HepG2 (cell line): Measurements from ENCODE around the gene KCNT1. TPM values are rescaled to one million over a fixed set of nuclear protein-coding genes. Genes with fewer than 3 reads are reported as not detected.

Experiments
- ATAC-seq: fragments of 200-7000 bp; cut with Tn5 transposase; 3 replicates; pipeline ENCODE4 v1.9.1; 2020; ENCODE audit warnings: mild to moderate bottlenecking, moderate library complexity
- BruUV-seq: library from RNA; stranded (reverse); fragments of 400-500 nt; replicated peaks from 2 replicates; lab custom pipeline; 2021; lab: Mats Ljungman, UMichigan
- CTCF ChIA-PET: fragments of 300-600 bp; formaldehyde crosslinking; extraction: SDS; loops from one replicate; lab custom pipeline; 2021; ENCODE audit warnings: low total read pairs, inconsistent platforms, low intra/inter-chr PET ratio; lab: Yijun Ruan, JAX
- POLR2A ChIA-PET: fragments of 350-600 bp; sonication (Branson Sonifier 250); formaldehyde crosslinking; loops from one replicate; lab custom pipeline; 2020; ENCODE audit warnings: antibody characterized with exemption, inconsistent platforms; lab: Yijun Ruan, JAX
- DNase-seq: peaks from one replicate; pipeline ENCODE4 v3.0.0-alpha.2; 2015; ENCODE audit warnings: low spot score
- FAIRE-seq: peaks from 3 replicates; lab custom pipeline; 2011; peaks lifted over from hg19 to GRCh38; lab: Jason Lieb, UNC
- H2AFZ ChIP-seq: one replicate; pipeline ENCODE4 v1.6.1; 2011; ENCODE audit warnings: low read length, inconsistent platforms
- H3K27ac ChIP-seq: fragments of 300-600 bp; 3 replicates; pipeline ENCODE4 v1.8.0; 2011; ENCODE audit warnings: mixed run types, mild to moderate bottlenecking, mixed read lengths, low read length, inconsistent platforms; ENCODE audit not compliant: insufficient read depth; ENCODE audit errors: extremely low read length
- H3K27me3 ChIP-seq, 2 experiments: fragments of 200-600 bp in 1 of 2; 2 replicates in 1 of 2; 3 replicates in 1 of 2; pipeline versions ENCODE4 v1.6.0 to v1.8.0; 2011; ENCODE audit warnings: low read length in 2 of 2, mild to moderate bottlenecking in 2 of 2, moderate library complexity in 2 of 2, inconsistent platforms in 1 of 2; ENCODE audit not compliant: insufficient read depth in 2 of 2, control insufficient read depth in 1 of 2
- H3K36me3 ChIP-seq, 2 experiments: fragments of 200-600 bp in 1 of 2; replicated peaks in 1 of 2; 2 replicates in 1 of 2; 3 replicates in 1 of 2; pipeline versions ENCODE4 v1.5.1 to v1.8.0; 2011; ENCODE audit warnings: low read length in 2 of 2, inconsistent platforms in 1 of 2; ENCODE audit not compliant: insufficient read depth in 2 of 2, control insufficient read depth in 1 of 2
- H3K4me1 ChIP-seq: 2 replicates; pipeline ENCODE4 v1.5.1; 2012; ENCODE audit warnings: low read length, inconsistent platforms; ENCODE audit not compliant: insufficient read depth
- H3K4me2 ChIP-seq: 2 replicates; pipeline ENCODE4 v1.6.0; 2011; ENCODE audit warnings: low read depth, low read length, inconsistent platforms
- H3K4me3 ChIP-seq, 3 experiments: fragments of 200-600 bp in 1 of 3; sonication (generic), shearing (Covaris generic) in 1 of 3; replicated peaks in 1 of 3; 2 replicates each; pipeline ENCODE4 v1.5.1; 2011 to 2016; ENCODE audit warnings: low read length in 3 of 3, inconsistent platforms in 2 of 3, low read depth in 2 of 3, mild to moderate bottlenecking in 2 of 3, control low read depth in 1 of 3, mixed read lengths in 1 of 3; ENCODE audit not compliant: insufficient read depth in 1 of 3
- H3K79me2 ChIP-seq: one replicate; pipeline ENCODE4 v1.6.1; 2011; ENCODE audit warnings: low read length, inconsistent platforms; ENCODE audit not compliant: insufficient read depth
- H3K9ac ChIP-seq: 2 replicates; pipeline ENCODE4 v1.6.0; 2011; ENCODE audit warnings: mild to moderate bottlenecking, low read depth, low read length, inconsistent platforms; ENCODE audit not compliant: insufficient read depth
- H3K9me3 ChIP-seq: 2 replicates; pipeline ENCODE4 v1.5.1; 2012; ENCODE audit warnings: mild to moderate bottlenecking, low read length
- H4K20me1 ChIP-seq: 2 replicates; pipeline ENCODE4 v1.6.0; 2011; ENCODE audit warnings: inconsistent platforms, mild to moderate bottlenecking, low read length, moderate library complexity; ENCODE audit not compliant: insufficient read depth
- CTCF ChIP-seq: sonication (generic); formaldehyde crosslinking; IDR thresholded peaks from 2 replicates; pipeline ENCODE4 v1.5.0; 2020; ENCODE audit warnings: mild to moderate bottlenecking, missing genetic modification reagents, moderate library complexity
- ELF1 ChIP-seq: sonication (generic); formaldehyde crosslinking; IDR thresholded peaks from 2 replicates; pipeline ENCODE4 v1.4.0; 2020; ENCODE audit warnings: missing genetic modification reagents
- ETV5 ChIP-seq: IDR thresholded peaks from 2 replicates; pipeline ENCODE4 v1.6.1; 2018; ENCODE audit warnings: missing biosample characterization, missing genetic modification reagents, inconsistent platforms, borderline replicate concordance
- EZH2 ChIP-seq: conservative IDR thresholded peaks from 2 replicates; pipeline ENCODE4 v1.6.1; 2012; ENCODE audit warnings: mild to moderate bottlenecking, low read depth, low read length, moderate library complexity
- FOSL2 ChIP-seq: sonication (generic); formaldehyde crosslinking; IDR thresholded peaks from 2 replicates; pipeline ENCODE4 v1.4.0; 2020; ENCODE audit warnings: missing genetic modification reagents
- GABPB1 ChIP-seq: IDR thresholded peaks from 2 replicates; pipeline ENCODE4 v1.6.1; 2016; ENCODE audit warnings: mild to moderate bottlenecking, missing genetic modification reagents, moderate library complexity, missing compliant biosample characterization
- MAX ChIP-seq: IDR thresholded peaks from 2 replicates; pipeline ENCODE4 v1.6.1; 2012; ENCODE audit warnings: inconsistent platforms
- NFE2 ChIP-seq: sonication (generic); formaldehyde crosslinking; IDR thresholded peaks from 2 replicates; pipeline ENCODE4 v1.4.0; 2020; ENCODE audit warnings: missing genetic modification reagents
- SALL1 ChIP-seq: sonication (generic); formaldehyde crosslinking; IDR thresholded peaks from 2 replicates; pipeline ENCODE4 v1.8.0; 2022; ENCODE audit warnings: mild to moderate bottlenecking, missing genetic modification reagents
- ZNF136 ChIP-seq: sonication (generic); formaldehyde crosslinking; IDR thresholded peaks from 2 replicates; pipeline ENCODE4 v1.8.1; 2022; ENCODE audit warnings: low read depth, mild to moderate bottlenecking, moderate library complexity, missing genetic modification reagents
- ZNF333 ChIP-seq: sonication (generic); formaldehyde crosslinking; IDR thresholded peaks from 2 replicates; pipeline ENCODE4 v1.4.0; 2020; ENCODE audit warnings: mild to moderate bottlenecking, missing genetic modification reagents, borderline replicate concordance
- ZNF337 ChIP-seq: sonication (generic); formaldehyde crosslinking; IDR thresholded peaks from 2 replicates; pipeline ENCODE4 v1.5.1; 2020; ENCODE audit warnings: missing genetic modification reagents, low read depth, mild to moderate bottlenecking, borderline replicate concordance
- ZNF598 ChIP-seq: sonication (generic); formaldehyde crosslinking; IDR thresholded peaks from 2 replicates; pipeline ENCODE4 v1.5.1; 2020; ENCODE audit warnings: mild to moderate bottlenecking, missing genetic modification reagents, borderline replicate concordance
- ZNF687 ChIP-seq: sonication (generic); formaldehyde crosslinking; IDR thresholded peaks from 2 replicates; pipeline ENCODE4 v1.5.1; 2020; ENCODE audit warnings: mild to moderate bottlenecking, missing genetic modification reagents, moderate library complexity
- ZNF788 ChIP-seq: sonication (generic); formaldehyde crosslinking; IDR thresholded peaks from 2 replicates; pipeline ENCODE4 v1.5.0; 2020; ENCODE audit warnings: mild to moderate bottlenecking, missing genetic modification reagents, borderline replicate concordance
- WGBS: methylation state at CpG from one replicate; pipeline ENCODE4 v1.1.6; 2017; ENCODE audit warnings: low lambda C conversion rate; 5-methylcytosine and 5-hydroxymethylcytosine counted together
- in situ Hi-C: cut with HindIII; loops from 2 replicates; pipeline ENCODE4 v1.10.0; 2017; ENCODE audit warnings: low pct_unique_long_range_greater_than_20kb; ENCODE audit not compliant: extremely low pct_ligation_motif_present
- intact Hi-C: fragments of 100-400 bp; cut with micrococcal nuclease; formaldehyde crosslinking; loops from one replicate; pipeline ENCODE4 v1.10.0; 2022; ENCODE audit not compliant: unreplicated experiment
- polyA plus RNA-seq, 8 experiments: library from polyadenylated mRNA; depleted of rRNA in 3 of 8; stranded (reverse) in 7 of 8; unstranded in 1 of 8; fragments of >200 nt; fragmentation: Illumina TruSeq in 4 of 8; extraction: Trizol in 4 of 8; gene quantifications; 2 replicates each; pipeline versions ENCODE4 v1.2.1 to v1.2.3, GENCODE V29; 2011 to 2016; ENCODE audit warnings: low read depth in 4 of 8, missing spikeins in 1 of 8, mixed read lengths in 1 of 8; ENCODE audit not compliant: insufficient read depth in 1 of 8
- total RNA-seq, 5 experiments: library from RNA; depleted of rRNA; stranded (reverse); fragments of >200 nt; fragmentation: Illumina TruSeq; extraction: Trizol; gene quantifications; 2 replicates each; pipeline ENCODE4 v1.2.3, GENCODE V29; 2016; ENCODE audit warnings: low read depth in 1 of 5

KCNT1 gene
- total and polyA plus RNA-seq, 2 of the 13 experiments (the other 11 are each of a cell fraction or from before 2014, with no cell fraction given), result not detected

GRCh38 chr9:135718616-135719015 is 16.6 kb downstream of the KCNT1 start:
- H3K79me2 ChIP-seq, result no peaks in the 10 kb centered on the region
- no TSS peak for BruUV-seq
- ATAC-seq (peak; percentile 78), DNase-seq (peak; percentile 40), FAIRE-seq (no peak)
- no peaks in the 10 kb centered on the region for H3K9me3 ChIP-seq
- H3K4me2 ChIP-seq, result peak overlapping the region; percentile 7; the same call in 1 of the 2 replicates
- H3K27me3 ChIP-seq, result peaks cover 26 to 84% of the 10 kb centered on the region in 2 experiments; a peak in 4 of 5 replicates
- H4K20me1 ChIP-seq, result peaks cover 10% of the 10 kb centered on the region; the same call in 1 of the 2 replicates
- no peaks in the 10 kb centered on the region for H3K36me3 ChIP-seq
- intact Hi-C loops (no loop called here), in situ Hi-C loops (no loop called here)
- H3K27ac ChIP-seq, result no peak overlapping the region
- WGBS, result 0% methylated on average over 9 of the region's 15 CpGs
- no peak overlapping the region for H2AFZ ChIP-seq
- no peak overlapping the region for H3K4me3 ChIP-seq
- peak; percentile 19; the same call in 1 of the 2 replicates for TF ChIP-seq CTCF (CRISPR knock-in tag)
- TF ChIP-seq GABPB1 (CRISPR knock-in tag), result peak; percentile 73
- no peak for TF ChIP-seq ZNF333
- no peak for TF ChIP-seq NFE2 (CRISPR knock-in tag)
- TF ChIP-seq ELF1, result 0 out of 2 replicates have a peak, but pooled peaks have one; percentile 42
- TF ChIP-seq ZNF687 (CRISPR knock-in tag), result peak; percentile 54
- TF ChIP-seq ZNF788, result 0 out of 2 replicates have a peak, but pooled peaks have one; percentile 19
- 0 out of 2 replicates have a peak, but pooled peaks have one; percentile 18 for TF ChIP-seq MAX
- TF ChIP-seq ZNF136 (CRISPR knock-in tag), result no peak
- TF ChIP-seq ZNF337 (CRISPR knock-in tag), result no peak
- TF ChIP-seq SALL1 (CRISPR knock-in tag), result no peak
- peak; percentile 91 for TF ChIP-seq FOSL2 (CRISPR knock-in tag)
- TF ChIP-seq ETV5, result 0 out of 2 replicates have a peak, but pooled peaks have one; percentile 17
- TF ChIP-seq ZNF598 (CRISPR knock-in tag), result no peak
- TF ChIP-seq EZH2, result no peak
- ChIA-PET POLR2A (interaction anchor here (0.8 kb wide), 1 partner anchor 13 kb away, joined by 3 read pairs; no protein-coding TSS in a partner anchor), CTCF (no interaction called here)
- no peaks in the 10 kb centered on the region for H3K4me1 ChIP-seq
- no peak overlapping the region for H3K9ac ChIP-seq
